ENCODE measurements around the gene MAP6D1.

GRCh38 chr3:183819831-183820230 is 5.5 kb downstream of the MAP6D1 start:
- TF ChIP-seq POLR2A (IDR thresholded peaks at IDR 0.05; ENCODE audit: low read depth, low read length), result no peak
- TF ChIP-seq TAF1 (IDR thresholded peaks at IDR 0.05; ENCODE audit: borderline replicate concordance, low read depth, low read length), result no peak
